A673 (cell line): ENCODE measurements around the gene MRPL44. TPM values are rescaled to one million over a fixed set of nuclear protein-coding genes. Genes with fewer than 3 reads are reported as not detected.

ENCODE experiments used
- BruUV-seq: library from RNA; stranded (reverse); fragments of 400-500 nt; replicated peaks from 2 replicates; lab custom pipeline; 2021; lab: Mats Ljungman, UMichigan
- CTCF ChIA-PET: fragments of 300-600 bp; sonication (Branson Sonifier 250); formaldehyde crosslinking; loops from one replicate; lab custom pipeline; 2022; ENCODE audit warnings: antibody characterized with exemption; lab: Charles Lee
- POLR2A ChIA-PET: fragments of 300-600 bp; sonication (Branson Sonifier 250); formaldehyde crosslinking; loops from one replicate; lab custom pipeline; 2022; ENCODE audit warnings: antibody characterized with exemption; ENCODE audit not compliant: low non-redundant PET; lab: Charles Lee
- DNase-seq: peaks from one replicate; pipeline ENCODE4 v3.0.0-alpha.2; 2015; ENCODE audit warnings: low spot score
- H3K27ac ChIP-seq: fragments of 200-600 bp; sonication (generic); 2 replicates; pipeline ENCODE4 v1.5.1; 2016; ENCODE audit warnings: mixed run types, low read depth, mild to moderate bottlenecking, mixed read lengths, antibody characterized with exemption, low read length; ENCODE audit not compliant: poor library complexity, severe bottlenecking
- H3K27me3 ChIP-seq: fragments of 200-600 bp; sonication (generic); replicated peaks from 2 replicates; pipeline ENCODE4 v1.6.1; 2017; ENCODE audit warnings: mixed run types, low read depth, mild to moderate bottlenecking, mixed read lengths, antibody characterized with exemption, low read length; ENCODE audit not compliant: insufficient read depth, poor library complexity
- H3K36me3 ChIP-seq: fragments of 200-600 bp; sonication (generic); 2 replicates; pipeline ENCODE4 v1.6.1; 2016; ENCODE audit warnings: mixed run types, mild to moderate bottlenecking, mixed read lengths, antibody characterized with exemption, low read length; ENCODE audit not compliant: insufficient read depth, poor library complexity, severe bottlenecking
- H3K4me1 ChIP-seq: fragments of 200-600 bp; sonication (generic); 2 replicates; pipeline ENCODE4 v1.6.1; 2017; ENCODE audit warnings: mixed run types, mild to moderate bottlenecking, mixed read lengths, antibody characterized with exemption, low read length; ENCODE audit not compliant: insufficient read depth, poor library complexity, severe bottlenecking
- H3K4me3 ChIP-seq: fragments of 200-600 bp; sonication (generic); 2 replicates; pipeline ENCODE4 v1.5.1; 2016; ENCODE audit warnings: low read depth, mixed run types, mild to moderate bottlenecking, mixed read lengths, low read length; ENCODE audit not compliant: poor library complexity, severe bottlenecking
- H3K9me3 ChIP-seq: fragments of 200-600 bp; sonication (generic); 2 replicates; pipeline ENCODE4 v1.6.1; 2016; ENCODE audit warnings: mixed run types, low read depth, mild to moderate bottlenecking, mixed read lengths, antibody characterized with exemption, low read length; ENCODE audit not compliant: poor library complexity, severe bottlenecking
- EZH2 ChIP-seq: fragments of 200-600 bp; sonication (generic); IDR thresholded peaks from 2 replicates; pipeline ENCODE4 v1.6.1; 2017; ENCODE audit warnings: borderline replicate concordance, low read depth, mild to moderate bottlenecking, mixed read lengths, antibody characterized with exemption, low read length; ENCODE audit not compliant: poor library complexity, severe bottlenecking
- intact Hi-C: fragments of 100-400 bp; cut with micrococcal nuclease; formaldehyde crosslinking; loops from one replicate; pipeline ENCODE4 v1.10.0; 2022; ENCODE audit not compliant: unreplicated experiment
- total RNA-seq: library from RNA; stranded (reverse); gene quantifications from 2 replicates; pipeline ENCODE4 v1.2.3, GENCODE V29; 2021
- TF ChIP-seq, protein P1 (sequence below): fragments of 300-800, 200-600 bp; sonication (generic); conservative IDR thresholded peaks from 2 replicates; pipeline ENCODE4 v1.5.1; 2017; ENCODE audit warnings: low read depth, mild to moderate bottlenecking, antibody characterized with exemption, low read length, moderate library complexity, mixed read lengths

The MRPL44 gene
- total RNA-seq, 1 experiment from 2014 or later: 38.3 TPM

DNA sequence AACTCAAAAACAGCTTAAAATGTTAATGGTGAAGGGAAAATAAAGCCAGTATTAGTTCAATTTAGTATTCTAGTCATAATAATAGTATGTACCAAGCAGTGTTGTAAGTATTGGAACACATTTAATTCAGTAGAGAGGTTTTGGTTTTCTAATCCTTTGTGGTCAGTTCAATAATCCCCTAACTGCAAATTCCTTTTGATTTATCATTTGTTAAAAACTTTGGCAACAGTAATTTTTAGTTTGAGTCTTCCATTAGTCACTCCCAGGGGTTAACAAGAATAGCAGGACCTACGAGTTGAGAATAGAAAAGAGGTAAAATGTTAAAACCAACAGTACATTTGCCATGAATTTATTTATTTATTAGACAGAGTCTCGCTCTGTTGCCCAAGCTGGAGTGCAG lies 10.7 kb downstream of the MRPL44 start:
- Histone ChIP-seq H3K27ac (no peak overlapping the region), H3K27me3 (no peaks in the 10 kb centered on the region), H3K36me3 (peaks cover 46% of the 10 kb centered on the region), H3K9me3 (no peaks in the 10 kb centered on the region), H3K4me3 (no peak overlapping the region), H3K4me1 (peaks cover 44% of the 10 kb centered on the region)
- CTCF ChIA-PET: no interaction called here
- no peak for DNase-seq
- intact Hi-C loops: no loop called here
- TF ChIP-seq, protein P1, sequence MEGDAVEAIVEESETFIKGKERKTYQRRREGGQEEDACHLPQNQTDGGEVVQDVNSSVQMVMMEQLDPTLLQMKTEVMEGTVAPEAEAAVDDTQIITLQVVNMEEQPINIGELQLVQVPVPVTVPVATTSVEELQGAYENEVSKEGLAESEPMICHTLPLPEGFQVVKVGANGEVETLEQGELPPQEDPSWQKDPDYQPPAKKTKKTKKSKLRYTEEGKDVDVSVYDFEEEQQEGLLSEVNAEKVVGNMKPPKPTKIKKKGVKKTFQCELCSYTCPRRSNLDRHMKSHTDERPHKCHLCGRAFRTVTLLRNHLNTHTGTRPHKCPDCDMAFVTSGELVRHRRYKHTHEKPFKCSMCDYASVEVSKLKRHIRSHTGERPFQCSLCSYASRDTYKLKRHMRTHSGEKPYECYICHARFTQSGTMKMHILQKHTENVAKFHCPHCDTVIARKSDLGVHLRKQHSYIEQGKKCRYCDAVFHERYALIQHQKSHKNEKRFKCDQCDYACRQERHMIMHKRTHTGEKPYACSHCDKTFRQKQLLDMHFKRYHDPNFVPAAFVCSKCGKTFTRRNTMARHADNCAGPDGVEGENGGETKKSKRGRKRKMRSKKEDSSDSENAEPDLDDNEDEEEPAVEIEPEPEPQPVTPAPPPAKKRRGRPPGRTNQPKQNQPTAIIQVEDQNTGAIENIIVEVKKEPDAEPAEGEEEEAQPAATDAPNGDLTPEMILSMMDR: no peak
- no peak for TF ChIP-seq EZH2
- no TSS peak for BruUV-seq
- POLR2A ChIA-PET: no interaction called here

- ChIA-PET CTCF (interaction anchor here (1.7 to 2.1 kb wide), 5 partner anchors 8 to 480 kb away, joined by 5 to 20 read pairs (median 6); no protein-coding TSS in a partner anchor), POLR2A (no interaction called here)
- BruUV-seq: no TSS peak
- no peak for DNase-seq
- Histone ChIP-seq H3K36me3 (peaks cover 35% of the 10 kb centered on the region), H3K9me3 (no peaks in the 10 kb centered on the region), H3K27me3 (no peaks in the 10 kb centered on the region), H3K4me3 (no peak overlapping the region), H3K4me1 (peaks cover 33% of the 10 kb centered on the region), H3K27ac (no peak overlapping the region)
- TF ChIP-seq, protein P1: no peak
- no peak for TF ChIP-seq EZH2
- intact Hi-C loops: no loop called here
These were observed 12.1 kb downstream of the MRPL44 start for GRCh38 chr2:223969315-223969714.

- no TSS peak for BruUV-seq
- peak overlapping the region; percentile 15 for H3K27ac ChIP-seq
- no peak for DNase-seq
- H3K36me3 ChIP-seq: peaks cover 30% of the 10 kb centered on the region
- no peaks in the 10 kb centered on the region for H3K9me3 ChIP-seq
- intact Hi-C loops: loop anchor here (1.0 to 10.0 kb wide), 5 partner anchors 167 to 685 kb away; no protein-coding TSS in a partner anchor
- no peaks in the 10 kb centered on the region for H3K27me3 ChIP-seq
- H3K4me3 ChIP-seq: no peak overlapping the region
- POLR2A ChIA-PET: no interaction called here
- CTCF ChIA-PET: interaction anchor here (1.0 to 2.4 kb wide), 11 partner anchors 9 to 480 kb away, joined by 3 to 20 read pairs (median 5); no protein-coding TSS in a partner anchor
- no peak for TF ChIP-seq EZH2
- TF ChIP-seq, protein P1: no peak
- H3K4me1 ChIP-seq: peaks cover 28% of the 10 kb centered on the region
These were observed 12.6 kb downstream of the MRPL44 start for GRCh38 chr2:223969856-223970255.
